Gastrocnemius medialis (tissue), 4 donors: ENCODE results near the gene TNS3. TPM values are rescaled to one million over a fixed set of nuclear protein-coding genes. Genes with fewer than 3 reads are reported as not detected.
A peak's percentile ranks its signal among the peaks of the same experiment; 100 is the strongest.

Source experiments
- ATAC-seq, 2 donors: fragments of 150-250 bp; one replicate each; pipeline ENCODE4 v1.9.1; 2016
- DNase-seq, 2 donors: peaks; one replicate each; pipeline ENCODE4 v3.0.0-alpha.2; 2019
- H3K27ac ChIP-seq, 4 donors: fragments of 200-600 bp; sonication (generic); 1 replicate in 1 of 4; 2 replicates in 3 of 4; pipeline ENCODE4 v1.5.1; 2016 to 2018; ENCODE audit warnings: mild to moderate bottlenecking in 2 of 4, moderate library complexity in 1 of 4
- H3K27me3 ChIP-seq, 3 donors: fragments of 200-600 bp; sonication (generic) in 2 of 3; 1 replicate in 1 of 3; 2 replicates in 2 of 3; pipeline versions ENCODE4 v1.5.1 to v1.6.0; 2016 to 2019; ENCODE audit warnings: mild to moderate bottlenecking in 1 of 3, moderate library complexity in 1 of 3
- H3K36me3 ChIP-seq, 2 donors: fragments of 200-600 bp; sonication (generic) in 1 of 2; one replicate each; pipeline ENCODE4 v1.5.1; 2017 to 2018
- H3K4me1 ChIP-seq, 2 donors: fragments of 200-600 bp; sonication (generic) in 1 of 2; one replicate each; pipeline ENCODE4 v1.5.1; 2016 to 2017; ENCODE audit warnings: mild to moderate bottlenecking in 2 of 2
- H3K4me3 ChIP-seq, 4 donors: fragments of 200-600 bp; sonication (generic) in 3 of 4; 1 replicate in 1 of 4; 2 replicates in 3 of 4; pipeline ENCODE4 v1.5.1; 2016 to 2019; ENCODE audit warnings: mild to moderate bottlenecking in 2 of 4
- H3K9me3 ChIP-seq, 3 donors: fragments of 200-600 bp; sonication (generic) in 2 of 3; 1 replicate in 1 of 3; 2 replicates in 2 of 3; pipeline ENCODE4 v1.5.1; 2016 to 2019
- POLR2A ChIP-seq, 2 donors: fragments of 450-650 bp; IDR thresholded peaks; one replicate each; pipeline ENCODE4 v1.6.1; 2017; ENCODE audit warnings: antibody characterized with exemption in 2 of 2, mild to moderate bottlenecking in 2 of 2, moderate library complexity in 2 of 2
- in situ Hi-C, 4 donors: fragments of 200-750 bp; cut with MboI; loops; one replicate each; pipeline versions ENCODE4 v1.15.0 to v1.8.0; 2017; ENCODE audit warnings: low sequenced_read_pairs in 4 of 4
- intact Hi-C: fragments of 100-400 bp; cut with DNase I; formaldehyde crosslinking; loops from one replicate; pipeline ENCODE4 v1.15.1; 2023; ENCODE audit warnings: low total_unique reads
- total RNA-seq, 4 donors: library from RNA; depleted of rRNA; stranded (reverse); fragments of >200 nt; gene quantifications; one replicate each; pipeline versions ENCODE4 v1.1.0 to v1.2.3, GENCODE V29; 2016
- TF ChIP-seq, protein P1 (sequence below), 5 experiments: fragments of 450-650 bp in 3 of 5; fragments of 200-600 bp in 2 of 5; sonication (generic) in 2 of 5; IDR thresholded peaks in 4 of 5; conservative IDR thresholded peaks in 1 of 5; 1 replicate in 4 of 5; 2 replicates in 1 of 5; pipeline ENCODE4 v1.5.1; 2016 to 2019; ENCODE audit warnings: antibody characterized with exemption in 5 of 5, mild to moderate bottlenecking in 3 of 5, moderate library complexity in 3 of 5

TNS3 gene
- total RNA-seq, 4 donors from 2014 or later: 39.4 to 64.3 (median 50.5) TPM

DNA sequence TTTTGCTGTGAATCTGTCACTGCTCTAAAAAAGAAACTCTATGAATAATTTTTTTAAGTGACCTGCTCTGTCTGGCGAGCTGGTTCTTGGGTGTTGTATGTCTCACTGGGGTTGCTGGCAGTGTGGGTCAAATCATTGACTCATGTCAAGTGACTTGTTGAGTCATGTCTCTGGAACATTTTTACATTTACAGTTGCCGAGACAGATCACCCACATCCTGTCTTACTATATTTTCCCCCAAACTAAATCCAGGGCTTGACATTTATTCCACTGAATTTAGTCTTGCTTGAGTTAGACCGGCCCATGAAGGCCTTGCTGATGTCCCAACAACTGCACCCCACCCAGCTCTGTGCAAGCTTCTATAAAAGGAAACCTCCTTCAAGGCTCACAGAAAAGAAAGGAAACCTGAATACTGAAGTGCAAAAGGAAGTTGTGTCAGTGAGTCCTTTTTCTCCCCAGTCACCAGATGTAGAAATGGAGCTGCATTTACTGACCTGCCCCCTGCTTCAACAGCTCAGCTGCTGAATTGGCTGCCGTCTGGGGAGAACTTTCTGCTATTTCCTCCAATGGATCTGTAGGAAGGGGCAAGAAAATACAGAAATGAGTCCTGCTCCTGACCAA is 290.3 kb downstream of the TNS3 start:
- H3K27me3 ChIP-seq: no peaks in the 10 kb centered on the region
- DNase-seq (peak; percentile 65 to 77), ATAC-seq (peak; percentile 76 to 84)
- no peak overlapping the region for H3K4me3 ChIP-seq
- no peak for TF ChIP-seq POLR2A (IDR thresholded peaks at IDR 0.05)
- TF ChIP-seq, protein P1, sequence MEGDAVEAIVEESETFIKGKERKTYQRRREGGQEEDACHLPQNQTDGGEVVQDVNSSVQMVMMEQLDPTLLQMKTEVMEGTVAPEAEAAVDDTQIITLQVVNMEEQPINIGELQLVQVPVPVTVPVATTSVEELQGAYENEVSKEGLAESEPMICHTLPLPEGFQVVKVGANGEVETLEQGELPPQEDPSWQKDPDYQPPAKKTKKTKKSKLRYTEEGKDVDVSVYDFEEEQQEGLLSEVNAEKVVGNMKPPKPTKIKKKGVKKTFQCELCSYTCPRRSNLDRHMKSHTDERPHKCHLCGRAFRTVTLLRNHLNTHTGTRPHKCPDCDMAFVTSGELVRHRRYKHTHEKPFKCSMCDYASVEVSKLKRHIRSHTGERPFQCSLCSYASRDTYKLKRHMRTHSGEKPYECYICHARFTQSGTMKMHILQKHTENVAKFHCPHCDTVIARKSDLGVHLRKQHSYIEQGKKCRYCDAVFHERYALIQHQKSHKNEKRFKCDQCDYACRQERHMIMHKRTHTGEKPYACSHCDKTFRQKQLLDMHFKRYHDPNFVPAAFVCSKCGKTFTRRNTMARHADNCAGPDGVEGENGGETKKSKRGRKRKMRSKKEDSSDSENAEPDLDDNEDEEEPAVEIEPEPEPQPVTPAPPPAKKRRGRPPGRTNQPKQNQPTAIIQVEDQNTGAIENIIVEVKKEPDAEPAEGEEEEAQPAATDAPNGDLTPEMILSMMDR (IDR thresholded peaks at IDR 0.05 in 4 of 5, conservative IDR thresholded peaks at IDR 0.05 in 1 of 5): no peak
- H3K36me3 ChIP-seq: peaks cover 0 to 12% of the 10 kb centered on the region in 2 donors
- H3K4me1 ChIP-seq: peaks cover 41 to 56% of the 10 kb centered on the region in 2 donors
- intact Hi-C loops: no loop called here
- no peaks in the 10 kb centered on the region for H3K9me3 ChIP-seq
- H3K27ac ChIP-seq: peak overlapping the region; percentile 66 to 87 (median 80)
- in situ Hi-C loops: no loop called here

DNA sequence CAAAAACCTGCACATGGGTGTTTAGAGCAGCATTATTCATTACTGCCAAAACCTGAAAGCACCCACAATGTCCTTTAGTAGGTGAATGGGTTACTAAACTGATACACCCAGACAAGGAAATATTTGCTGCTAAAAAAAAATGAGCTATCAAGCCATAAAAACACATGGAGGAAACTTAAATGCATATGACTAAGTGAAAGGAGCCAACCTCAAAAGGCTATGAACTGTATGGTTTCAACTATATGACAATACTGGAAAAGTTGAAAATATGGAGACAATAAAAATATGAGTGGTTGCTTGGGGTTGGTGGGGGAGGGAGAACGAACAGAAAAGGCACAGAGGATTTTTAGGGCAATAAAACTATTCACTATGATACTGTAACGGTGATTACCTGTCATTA is 291.0 kb downstream of the TNS3 start:
- Histone ChIP-seq H3K27me3 (no peaks in the 10 kb centered on the region), H3K4me3 (no peak overlapping the region), H3K4me1 (peaks cover 41 to 55% of the 10 kb centered on the region in 2 donors), H3K36me3 (peaks cover 0 to 12% of the 10 kb centered on the region in 2 donors), H3K9me3 (no peaks in the 10 kb centered on the region), H3K27ac (peak overlapping the region; percentile 66 to 87 (median 80))
- TF ChIP-seq, protein P1 (IDR thresholded peaks at IDR 0.05 in 4 of 5, conservative IDR thresholded peaks at IDR 0.05 in 1 of 5): no peak
- in situ Hi-C loops (no loop called here), intact Hi-C loops (no loop called here)
- no peak for ATAC-seq
- no peak for DNase-seq

DNA sequence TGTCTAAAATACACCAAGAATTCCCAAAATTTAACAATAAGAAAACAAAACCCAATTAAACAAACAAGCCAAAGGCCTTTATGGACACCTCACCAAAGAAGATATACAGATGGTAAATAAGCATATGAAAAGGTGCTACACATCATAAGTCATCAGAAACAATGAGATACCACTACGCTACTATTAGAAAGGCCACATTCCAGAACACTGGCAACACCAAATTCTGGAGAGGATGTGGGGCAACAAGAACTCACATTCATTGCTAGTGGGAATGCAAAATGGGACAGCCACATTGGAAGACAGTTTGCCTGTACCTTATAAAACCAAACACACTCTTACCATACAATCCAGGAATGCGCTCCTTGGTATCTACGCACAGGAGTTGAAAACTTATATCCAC is 291.4 kb downstream of the TNS3 start:
- Histone ChIP-seq H3K27me3 (no peaks in the 10 kb centered on the region), H3K27ac (peak overlapping the region; percentile 66 to 87 (median 80)), H3K9me3 (no peaks in the 10 kb centered on the region), H3K36me3 (peaks cover 0 to 16% of the 10 kb centered on the region in 2 donors), H3K4me1 (peaks cover 39 to 51% of the 10 kb centered on the region in 2 donors), H3K4me3 (no peak overlapping the region)
- TF ChIP-seq, protein P1 (IDR thresholded peaks at IDR 0.05 in 4 of 5, conservative IDR thresholded peaks at IDR 0.05 in 1 of 5): no peak
- TF ChIP-seq POLR2A (IDR thresholded peaks at IDR 0.05): no peak
- in situ Hi-C loops (no loop called here), intact Hi-C loops (no loop called here)
- DNase-seq: no peak
- no peak for ATAC-seq

DNA sequence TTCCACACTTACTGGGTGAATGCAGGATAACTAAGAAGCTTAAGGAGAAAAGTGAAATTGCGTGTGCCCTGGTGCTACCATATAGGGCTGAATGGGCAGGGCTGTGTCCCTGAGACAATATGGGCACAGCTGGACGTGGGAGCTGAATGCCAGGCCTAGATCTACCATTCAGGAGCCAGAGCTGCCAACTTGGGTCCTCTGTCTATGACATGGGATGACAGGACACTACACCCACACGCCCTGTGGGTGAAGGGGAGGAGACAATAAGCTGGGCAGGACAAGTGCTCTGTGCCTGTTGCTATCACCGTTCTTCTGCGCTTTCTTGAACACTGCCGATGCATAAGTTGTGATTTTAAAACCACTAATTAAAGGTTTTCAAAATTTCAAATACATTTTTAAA is 293.9 kb downstream of the TNS3 start:
- ATAC-seq (no peak), DNase-seq (no peak)
- Histone ChIP-seq H3K4me3 (no peak overlapping the region), H3K27me3 (no peaks in the 10 kb centered on the region), H3K27ac (no peak overlapping the region), H3K9me3 (no peaks in the 10 kb centered on the region), H3K36me3 (peaks cover 0 to 39% of the 10 kb centered on the region in 2 donors), H3K4me1 (peaks cover 15 to 27% of the 10 kb centered on the region in 2 donors)
- intact Hi-C loops: no loop called here
- in situ Hi-C loops: no loop called here
- TF ChIP-seq, protein P1 (IDR thresholded peaks at IDR 0.05 in 4 of 5, conservative IDR thresholded peaks at IDR 0.05 in 1 of 5): no peak
- no peak for TF ChIP-seq POLR2A (IDR thresholded peaks at IDR 0.05)
